Prostate gland (tissue), 2 donors: ENCODE measurements around the gene ASB16.

Source experiments
- POLR2A ChIP-seq: fragments of 450-650 bp; IDR thresholded peaks from one replicate; pipeline ENCODE4 v1.6.1; 2016; ENCODE audit warnings: antibody characterized with exemption, mild to moderate bottlenecking
- TF ChIP-seq, protein P1 (sequence below), 4 experiments: fragments of 200-600 bp in 2 of 4; fragments of 450-650 bp in 2 of 4; sonication (generic) in 2 of 4; IDR thresholded peaks; 1 replicate in 3 of 4; 2 replicates in 1 of 4; pipeline ENCODE4 v1.5.1; 2016 to 2019; ENCODE audit warnings: antibody characterized with exemption in 4 of 4, mild to moderate bottlenecking in 2 of 4, moderate library complexity in 2 of 4

DNA sequence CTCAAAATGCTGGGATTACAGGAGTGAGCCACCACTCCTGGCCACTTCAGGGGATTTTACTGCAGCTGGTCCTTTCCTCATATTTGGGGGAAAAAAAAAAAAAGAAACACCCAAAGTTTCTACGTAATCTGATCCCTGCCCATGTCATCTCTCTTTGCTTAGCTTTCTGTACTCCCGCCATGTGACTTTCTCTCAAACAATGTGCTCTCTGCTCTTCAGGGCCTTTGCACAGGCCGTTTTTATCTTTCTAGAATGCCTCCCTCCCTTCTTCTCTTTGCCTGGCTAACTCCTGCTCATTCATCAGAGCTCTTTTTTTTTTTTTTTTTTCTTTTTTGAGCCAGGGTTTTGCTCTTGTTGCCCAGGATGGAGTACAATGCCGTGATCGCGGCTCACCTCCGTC is 42.1 kb upstream of the ASB16 start:
- TF ChIP-seq, protein P1, sequence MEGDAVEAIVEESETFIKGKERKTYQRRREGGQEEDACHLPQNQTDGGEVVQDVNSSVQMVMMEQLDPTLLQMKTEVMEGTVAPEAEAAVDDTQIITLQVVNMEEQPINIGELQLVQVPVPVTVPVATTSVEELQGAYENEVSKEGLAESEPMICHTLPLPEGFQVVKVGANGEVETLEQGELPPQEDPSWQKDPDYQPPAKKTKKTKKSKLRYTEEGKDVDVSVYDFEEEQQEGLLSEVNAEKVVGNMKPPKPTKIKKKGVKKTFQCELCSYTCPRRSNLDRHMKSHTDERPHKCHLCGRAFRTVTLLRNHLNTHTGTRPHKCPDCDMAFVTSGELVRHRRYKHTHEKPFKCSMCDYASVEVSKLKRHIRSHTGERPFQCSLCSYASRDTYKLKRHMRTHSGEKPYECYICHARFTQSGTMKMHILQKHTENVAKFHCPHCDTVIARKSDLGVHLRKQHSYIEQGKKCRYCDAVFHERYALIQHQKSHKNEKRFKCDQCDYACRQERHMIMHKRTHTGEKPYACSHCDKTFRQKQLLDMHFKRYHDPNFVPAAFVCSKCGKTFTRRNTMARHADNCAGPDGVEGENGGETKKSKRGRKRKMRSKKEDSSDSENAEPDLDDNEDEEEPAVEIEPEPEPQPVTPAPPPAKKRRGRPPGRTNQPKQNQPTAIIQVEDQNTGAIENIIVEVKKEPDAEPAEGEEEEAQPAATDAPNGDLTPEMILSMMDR (IDR thresholded peaks at IDR 0.05) = no peak
- TF ChIP-seq POLR2A = no peak
